OCI-M1 (cell line): ENCODE results near the gene ASTN2.

Source experiments
- DNase-seq: peaks from one replicate; lab custom pipeline; 2025; lab: John Stamatoyannopoulos, UW

Gene ASTN2

DNA sequence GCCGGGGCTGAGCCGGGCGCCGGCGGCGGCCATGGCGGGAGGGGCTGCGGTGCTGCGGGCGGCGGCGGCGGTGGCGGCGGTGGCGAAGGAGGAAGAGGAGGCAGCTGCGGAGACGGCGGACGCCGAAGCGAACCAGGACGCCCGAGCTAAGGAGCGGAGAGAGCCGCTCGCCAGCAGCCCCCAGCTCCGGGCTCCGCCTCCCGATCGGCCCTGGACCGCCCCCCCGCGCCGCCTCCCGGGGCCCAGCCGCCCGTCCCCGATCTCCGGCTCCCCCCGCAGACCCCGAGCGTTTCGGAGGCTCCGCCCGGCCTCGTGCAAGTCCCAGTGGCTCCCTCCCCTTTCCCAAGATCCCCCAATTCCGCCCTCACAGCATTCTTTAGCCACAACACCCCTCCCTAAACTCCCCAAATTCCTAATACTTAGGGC, at the start of gene ASTN2:
Gene ASTN2, minus strand, starts transcription at position 152 of the 426 bp plus-strand sequence. Its CDS starts 119 bp downstream, at position 33.
- no peak for DNase-seq

GRCh38 chr9:117462861-117463260, 48.0 kb upstream of the ASTN2 start:
- no peak for DNase-seq

GRCh38 chr9:117461386-117461785, 46.5 kb upstream of the ASTN2 start:
- no peak for DNase-seq

GRCh38 chr9:117460743-117461142, 45.9 kb upstream of the ASTN2 start:
- DNase-seq, result no peak

DNA sequence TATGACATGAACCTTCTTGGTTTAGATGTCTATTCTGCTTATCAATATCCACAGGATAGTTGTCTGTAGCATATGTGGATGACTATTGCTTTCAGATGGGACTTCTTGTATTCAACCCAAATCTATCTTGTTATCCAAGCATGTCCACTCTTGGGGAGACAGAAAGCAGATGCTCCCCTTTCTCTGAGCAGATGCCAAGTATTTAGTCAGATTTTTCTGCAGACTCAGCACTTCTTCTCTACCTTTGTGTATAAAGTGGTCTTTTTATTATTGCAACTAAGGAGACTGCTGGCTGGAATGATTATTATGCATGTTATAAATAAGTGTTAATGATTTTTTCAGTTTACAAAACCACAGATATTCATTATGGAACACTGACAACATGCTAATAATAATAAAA, 45.1 kb upstream of the ASTN2 start:
- no peak for DNase-seq

GRCh38 chr9:117458066-117458465, 43.2 kb upstream of the ASTN2 start:
- DNase-seq, result no peak

DNA sequence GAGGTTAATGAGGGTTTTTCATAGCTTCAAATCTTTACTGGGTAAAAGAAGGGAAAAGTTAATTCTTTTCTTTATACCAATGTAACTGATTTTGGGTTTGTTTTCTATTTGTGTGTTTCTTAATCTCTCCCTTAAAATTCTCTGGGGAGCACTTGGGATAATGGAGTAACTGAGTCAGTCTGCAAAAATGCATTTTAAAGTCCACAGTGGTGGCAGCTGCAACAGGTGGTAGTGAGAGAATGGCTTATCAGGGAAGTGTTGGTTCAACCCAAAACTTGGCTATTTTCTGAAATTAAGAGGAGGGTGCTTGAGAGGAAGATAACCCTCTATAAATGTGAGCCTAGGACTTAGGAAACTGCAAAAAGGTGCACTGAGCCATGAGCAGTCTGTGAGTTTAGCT, 39.9 kb upstream of the ASTN2 start:
- DNase-seq, result no peak

DNA sequence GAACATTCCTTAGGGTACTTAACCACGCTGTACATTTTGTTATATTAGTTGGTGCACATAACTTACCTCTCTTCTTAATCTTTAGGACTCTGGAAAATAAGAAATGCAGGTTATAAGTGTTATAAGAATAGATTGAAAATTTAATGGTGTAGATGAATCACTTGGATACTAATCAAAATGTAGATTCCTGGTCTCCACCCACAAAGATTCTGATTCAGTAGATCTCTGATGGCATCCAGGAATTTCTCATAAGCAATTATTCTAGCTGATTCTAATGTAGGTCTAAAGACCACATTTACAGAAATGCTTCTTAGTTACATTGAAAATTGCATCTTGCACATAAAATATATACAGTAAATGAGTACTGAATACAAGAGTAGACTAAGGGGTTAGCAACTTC, 38.9 kb upstream of the ASTN2 start:
- no peak for DNase-seq

DNA sequence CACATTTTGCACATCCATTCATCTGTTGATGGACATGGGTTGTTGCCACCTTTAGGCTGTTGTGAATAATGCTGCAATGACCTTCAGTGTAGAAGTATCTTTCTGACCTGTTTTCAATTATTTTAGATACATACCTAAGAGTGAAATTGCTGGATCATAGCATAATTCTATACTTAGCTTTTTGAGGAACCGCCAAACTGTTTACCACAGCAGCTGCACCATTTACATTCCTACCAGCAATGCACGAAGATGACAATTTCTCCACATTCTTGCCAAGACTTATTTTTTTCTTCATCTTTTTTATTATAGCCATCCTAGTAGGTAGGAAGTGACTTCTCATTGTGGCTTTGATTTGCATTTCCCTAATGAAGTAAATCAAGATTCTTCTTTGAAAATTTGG, 36.5 kb upstream of the ASTN2 start:
- DNase-seq, result no peak

DNA sequence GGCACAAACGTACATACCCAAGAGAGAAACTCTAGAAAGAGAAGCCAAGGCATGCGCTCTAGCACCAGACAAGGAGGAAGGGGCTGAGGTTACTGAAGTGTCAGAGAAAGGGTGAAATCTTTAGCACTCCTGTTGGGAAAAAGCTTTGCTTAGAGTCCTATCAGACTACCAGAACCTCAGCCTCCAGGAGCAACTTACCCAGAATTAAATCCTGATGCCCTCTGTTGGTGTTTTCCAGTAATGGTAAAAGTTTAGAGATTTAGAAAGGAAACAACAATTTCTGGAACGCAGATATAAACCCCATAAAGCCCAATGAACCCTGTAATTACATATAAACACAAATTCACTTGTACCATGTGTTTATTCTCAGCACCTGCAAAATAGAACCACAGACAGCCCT, 33.2 kb upstream of the ASTN2 start:
- peak; percentile 5 for DNase-seq

- DNase-seq, result no peak
Observed at GRCh38 chr9:117445631-117446030, 30.8 kb upstream of the ASTN2 start.

GRCh38 chr9:117444501-117444900, 29.6 kb upstream of the ASTN2 start:
- DNase-seq, result no peak

DNA sequence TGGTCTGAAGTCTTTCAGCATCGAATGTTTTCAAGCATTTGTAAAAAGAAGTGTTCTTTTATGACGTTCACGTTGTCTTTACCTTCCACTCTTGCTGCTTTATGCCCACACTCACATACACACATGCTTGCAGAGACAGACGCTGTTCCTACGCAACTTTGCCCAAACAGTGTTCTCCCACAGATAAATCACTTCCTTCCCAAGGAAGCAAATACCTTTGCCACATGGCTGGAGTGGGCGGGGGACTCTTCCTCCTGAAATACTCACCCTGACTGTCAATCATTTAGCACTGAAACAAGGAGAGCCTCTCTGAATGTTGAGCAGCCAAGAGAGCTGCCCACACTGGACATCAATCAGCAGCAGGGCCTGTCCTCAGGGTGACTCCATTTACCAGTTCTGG, 22.4 kb upstream of the ASTN2 start:
- no peak for DNase-seq

DNA sequence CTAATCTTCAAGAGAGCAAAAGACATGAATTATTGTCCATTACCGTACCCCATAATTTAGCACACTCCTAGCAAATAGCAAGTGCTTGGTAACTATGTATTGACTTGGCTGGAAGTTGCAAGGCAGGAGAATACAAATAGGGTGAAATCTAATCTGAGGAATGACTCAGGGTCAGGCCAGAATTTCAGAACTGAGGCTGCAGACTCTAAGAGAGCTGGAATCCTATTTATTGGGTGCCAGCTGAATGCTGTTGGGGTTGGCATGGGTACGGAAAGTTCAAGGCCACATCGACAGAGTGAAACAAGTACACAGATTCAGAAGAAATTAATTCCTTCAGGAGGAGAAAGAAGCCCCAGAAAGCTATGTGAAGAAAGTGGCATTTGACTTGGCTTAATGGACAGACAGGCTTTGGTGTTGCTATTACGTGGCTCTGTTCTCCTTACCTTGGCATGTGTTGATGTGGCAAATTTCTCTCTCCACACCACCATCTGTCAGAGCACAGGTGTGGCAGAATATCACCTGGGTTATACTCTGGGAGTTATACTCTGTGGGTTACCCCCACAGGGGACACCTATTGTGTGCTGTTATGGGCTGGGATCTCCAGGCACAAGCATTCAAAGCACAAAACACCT, 20.9 kb upstream of the ASTN2 start:
- DNase-seq, result no peak

DNA sequence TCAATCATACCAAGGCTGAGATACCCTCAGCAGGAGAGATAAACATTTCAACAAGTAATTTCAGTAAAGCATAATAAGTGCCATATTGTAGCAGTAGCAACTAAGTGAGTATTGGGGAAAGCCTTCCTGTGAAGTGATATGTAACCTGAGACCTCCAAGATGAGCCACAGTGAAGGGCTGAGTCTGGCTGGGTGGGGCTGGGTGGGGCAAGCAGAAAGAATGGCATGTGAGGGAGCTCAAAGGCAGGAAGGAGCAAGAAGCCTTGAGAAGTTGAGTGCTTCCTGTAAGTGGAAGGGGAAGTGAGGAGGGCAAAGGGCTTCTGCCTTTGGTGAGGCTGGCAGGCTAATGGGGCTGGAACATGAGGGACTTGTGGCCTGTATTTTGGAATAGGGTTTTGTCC, 19.7 kb upstream of the ASTN2 start:
- no peak for DNase-seq

DNA sequence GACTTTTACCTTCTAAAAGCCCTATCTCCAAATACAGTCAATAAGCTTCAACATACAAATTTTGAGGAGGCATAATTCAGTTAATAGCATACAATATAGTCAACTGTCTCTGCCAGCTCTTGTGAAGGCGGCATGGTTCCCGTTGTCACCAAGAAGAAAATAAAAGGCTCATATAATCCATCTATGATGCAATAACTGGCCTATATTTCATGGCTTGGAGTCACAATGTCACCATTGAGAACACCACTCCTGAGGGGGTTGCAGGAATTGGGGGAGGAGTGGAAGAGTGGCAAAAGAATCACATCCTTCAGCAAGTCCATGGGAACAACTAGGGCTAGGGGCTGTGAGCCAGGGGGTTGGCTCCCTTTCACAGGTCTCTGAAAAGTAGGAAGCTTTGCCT, 16.0 kb upstream of the ASTN2 start:
- DNase-seq, result peak; percentile 10

GRCh38 chr9:117427357-117427913, 12.6 kb upstream of the ASTN2 start:
- DNase-seq, result no peak

DNA sequence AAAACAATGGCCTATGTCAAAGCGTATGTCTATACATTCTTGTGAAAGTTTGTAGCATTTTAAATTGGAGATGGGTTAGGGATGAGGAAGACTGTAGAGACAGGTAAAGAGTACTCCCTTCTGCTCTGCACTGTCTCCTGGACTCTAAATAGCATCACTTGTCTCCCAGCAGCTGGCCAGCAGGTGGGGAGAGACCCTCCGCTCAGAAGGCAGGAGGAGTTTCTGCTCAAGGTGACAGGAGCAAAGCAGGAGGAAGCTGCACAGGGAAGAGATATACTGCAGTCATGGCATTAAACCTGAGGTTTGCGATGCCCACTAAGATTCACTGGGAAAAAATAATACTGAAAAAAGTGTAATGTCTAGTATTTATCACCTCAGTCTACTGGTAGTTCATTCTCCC, 10.7 kb upstream of the ASTN2 start:
- DNase-seq, result no peak

GRCh38 chr9:117424291-117424690, 9.4 kb upstream of the ASTN2 start:
- no peak for DNase-seq

- DNase-seq, result no peak
Observed at GRCh38 chr9:117418111-117418510, 3.3 kb upstream of the ASTN2 start.

GRCh38 chr9:117416856-117417255, 2.0 kb upstream of the ASTN2 start:
- DNase-seq, result no peak

DNA sequence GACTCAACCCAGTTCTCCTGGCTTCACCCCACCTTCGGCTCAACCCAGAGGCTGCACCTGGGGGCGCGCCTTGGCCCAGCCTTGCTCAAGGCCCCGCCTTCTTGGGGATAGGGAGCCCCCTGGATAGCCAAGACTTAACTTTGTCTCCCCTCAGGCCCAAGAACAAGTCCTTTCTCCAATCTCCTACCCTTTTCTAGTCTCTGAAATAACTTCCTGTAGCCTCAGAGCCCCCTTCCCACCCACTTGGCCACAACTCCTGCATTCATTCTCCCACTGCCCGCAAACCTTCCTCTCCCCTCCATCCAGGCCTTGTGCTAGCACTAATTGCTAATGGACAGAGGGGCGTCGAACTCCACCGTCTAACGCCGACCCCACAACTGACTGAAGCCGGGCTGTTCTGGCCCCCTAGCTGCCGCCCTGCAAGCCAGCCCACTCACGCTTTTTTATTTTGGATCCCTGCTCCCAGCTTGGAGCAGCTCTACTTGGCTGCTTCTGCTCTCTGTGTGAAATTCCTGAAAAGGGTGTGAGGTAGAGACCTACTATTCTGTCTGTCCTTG, 579 bp upstream of the ASTN2 start:
- no peak for DNase-seq

DNA sequence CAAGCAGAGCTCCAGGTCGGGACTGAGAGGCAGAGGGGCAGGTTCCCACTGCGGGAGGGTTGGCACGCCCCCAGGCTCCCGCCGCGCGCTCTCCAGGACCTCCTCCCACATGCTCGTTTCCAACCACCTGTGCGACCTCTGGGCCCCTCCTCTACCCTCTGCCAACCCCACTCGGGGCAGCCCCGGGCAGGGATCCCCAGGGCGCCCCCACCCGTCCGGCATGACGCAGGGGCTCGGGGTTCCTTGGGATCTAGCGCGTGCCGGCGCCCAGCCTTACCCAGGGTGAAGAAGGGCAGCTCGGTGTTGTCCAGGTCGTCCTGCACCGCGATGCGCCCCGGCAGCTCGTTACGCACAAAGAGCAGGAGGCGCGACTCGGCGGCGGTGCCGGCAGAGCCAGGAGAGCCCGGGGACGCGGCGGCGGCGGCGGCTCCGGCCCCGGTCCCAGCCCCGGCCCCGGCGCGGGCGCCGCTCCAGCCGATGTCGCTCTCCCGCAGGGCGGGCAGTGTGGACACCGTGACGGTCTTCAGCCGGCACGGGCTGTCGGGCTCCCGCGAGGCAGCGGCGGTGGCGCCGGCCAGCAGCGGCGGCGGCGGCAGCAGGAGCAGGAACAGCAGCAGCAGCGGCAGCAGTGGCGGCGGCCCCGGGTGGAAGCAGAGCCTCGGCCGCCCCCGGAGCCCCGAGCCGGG, 494 bp downstream of the ASTN2 start:
- DNase-seq, result no peak
